HS-27A (cell line): ENCODE data around the gene MAN1C1.

Source experiments
- DNase-seq: peaks from one replicate; pipeline ENCODE4 v3.0.0-alpha.2; 2012; ENCODE audit warnings: low read depth, missing footprints

MAN1C1 gene

DNA sequence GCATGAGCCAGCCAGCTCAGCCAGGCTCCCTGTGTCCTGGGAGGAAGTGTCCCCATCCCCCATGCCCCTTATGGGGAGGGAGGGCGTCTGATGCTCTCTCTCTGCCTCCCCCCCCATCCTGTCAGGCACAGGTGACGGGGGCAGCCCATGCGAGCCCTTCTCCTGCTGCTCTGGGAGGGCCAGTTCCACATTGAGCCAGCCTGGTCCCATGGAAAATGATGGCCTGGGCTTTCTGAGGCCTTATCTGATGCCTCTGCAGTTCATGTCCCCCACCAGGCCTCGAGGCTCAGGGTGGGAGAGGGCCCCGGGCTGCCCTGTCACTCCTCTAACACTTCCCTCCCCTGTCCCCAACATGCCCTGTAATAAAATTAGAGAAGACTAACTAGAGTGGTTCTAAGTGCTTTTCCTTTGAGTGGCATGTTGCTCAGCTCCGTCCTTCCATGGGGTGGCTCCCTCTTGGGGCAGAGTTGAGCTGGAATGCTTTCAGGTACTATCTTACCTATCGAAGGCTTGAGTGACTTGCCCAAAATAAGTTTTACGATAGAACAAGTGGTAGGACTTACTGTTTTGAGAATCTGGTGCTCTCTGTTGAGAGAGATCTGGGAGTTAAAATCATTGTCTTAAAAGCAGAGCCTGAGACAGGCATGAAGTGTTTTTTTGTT, 201.4 kb downstream of the MAN1C1 start:
- no peak for DNase-seq

DNA sequence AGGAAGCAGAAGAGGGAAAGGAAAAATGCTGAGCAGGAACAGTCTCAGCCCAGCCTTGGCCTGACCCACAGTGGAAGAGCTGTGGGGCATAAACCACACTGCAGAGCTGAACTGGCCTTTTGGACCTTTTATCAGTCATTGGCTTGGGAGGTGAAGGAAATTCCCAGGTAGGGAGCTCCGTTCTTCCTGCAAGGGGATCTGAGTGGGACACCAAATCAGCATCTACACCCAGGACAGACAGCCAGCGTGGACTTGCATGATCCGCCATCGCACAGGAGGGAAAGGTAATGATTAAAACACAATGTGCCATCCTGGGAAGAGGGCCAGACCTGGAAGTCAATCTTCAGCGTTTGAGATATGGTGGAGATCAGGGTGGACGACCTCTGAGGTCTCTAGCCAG, 202.0 kb downstream of the MAN1C1 start:
- no peak for DNase-seq

DNA sequence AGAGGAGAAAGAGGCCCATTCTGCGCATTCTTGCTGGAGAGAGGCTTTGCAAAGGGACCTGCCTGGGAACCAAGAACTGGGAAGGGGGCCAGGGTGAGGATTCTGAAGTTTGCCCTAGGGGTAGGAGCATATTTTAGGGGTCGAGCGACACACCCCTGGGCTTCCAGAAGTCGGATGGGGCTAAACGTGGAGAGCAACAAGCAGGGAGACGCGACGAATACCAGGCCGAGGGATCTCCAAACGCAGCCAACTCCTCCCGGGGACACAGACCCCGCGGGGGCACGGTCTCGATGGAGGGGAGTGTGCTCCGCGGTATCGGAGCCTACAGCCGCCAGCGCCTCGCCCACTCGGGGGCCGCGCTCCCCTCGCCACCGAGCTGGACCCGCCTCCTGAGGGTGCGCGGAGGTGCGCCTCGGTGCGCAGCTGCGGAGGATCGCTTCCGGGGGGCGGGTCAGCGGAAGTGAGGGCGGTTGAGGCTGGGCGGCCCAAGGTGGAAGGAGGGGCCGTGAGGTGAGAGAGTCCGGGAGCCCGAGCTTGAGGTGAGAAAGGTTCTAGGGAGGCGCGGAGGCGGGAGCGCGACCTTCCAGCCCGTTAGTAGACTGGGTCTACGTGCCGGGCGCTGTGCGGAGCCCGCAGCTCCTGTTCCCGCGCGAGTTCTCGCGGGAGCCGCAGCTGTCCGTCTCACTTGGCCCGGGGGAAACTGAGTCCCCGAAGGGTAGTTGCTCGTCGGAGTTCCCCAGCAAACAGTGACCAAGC, 203.1 kb downstream of the MAN1C1 start, which contains the start of gene MTFR1L:
Gene MTFR1L (plus strand): TSS at position 464 of the 756 bp plus-strand sequence. CDS start 3,151 bp downstream, outside the sequence.
- DNase-seq = no peak

DNA sequence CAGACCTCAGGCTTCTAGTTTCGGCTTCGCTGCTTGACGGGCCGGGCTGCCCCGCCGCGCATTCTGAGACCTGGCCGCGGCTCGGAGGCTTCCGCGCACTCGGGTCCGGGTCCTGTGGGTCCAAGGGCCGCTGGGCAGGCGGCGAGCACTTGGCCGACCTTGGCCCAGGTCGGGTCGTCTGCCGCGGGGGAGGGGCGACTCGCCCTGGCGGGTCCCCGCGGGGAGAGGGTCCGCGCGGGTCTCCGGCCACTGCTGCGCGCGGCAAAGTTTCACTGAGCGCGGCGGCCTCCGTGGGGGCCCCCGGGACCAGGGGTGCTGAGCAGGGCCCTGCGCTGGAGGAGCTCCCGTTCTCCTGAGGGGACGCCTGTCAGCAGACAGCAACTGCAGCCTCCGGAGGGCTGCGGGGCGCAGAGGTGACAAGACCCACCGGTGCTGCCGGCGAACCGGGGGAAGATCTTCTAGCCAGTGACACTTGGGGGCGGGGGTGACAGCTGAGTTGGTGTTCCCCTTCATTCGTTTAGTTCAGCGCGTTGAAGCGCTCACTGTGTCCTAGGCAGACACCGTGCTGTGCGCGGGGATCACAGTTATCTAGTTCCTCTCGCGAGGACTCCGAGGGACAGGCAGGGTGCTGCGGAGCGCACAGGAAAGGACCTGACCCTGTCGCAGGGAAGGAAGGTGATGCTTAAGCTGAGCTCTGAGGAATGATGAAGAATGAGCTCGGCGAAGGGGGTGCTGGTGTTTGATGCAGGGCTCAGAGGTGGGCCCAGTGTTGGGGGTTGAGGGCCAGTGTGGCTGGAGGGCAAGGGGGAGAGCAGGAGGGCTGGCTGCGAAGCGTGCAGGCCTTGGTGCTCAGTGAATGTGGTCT, 203.9 kb downstream of the MAN1C1 start:
- no peak for DNase-seq

DNA sequence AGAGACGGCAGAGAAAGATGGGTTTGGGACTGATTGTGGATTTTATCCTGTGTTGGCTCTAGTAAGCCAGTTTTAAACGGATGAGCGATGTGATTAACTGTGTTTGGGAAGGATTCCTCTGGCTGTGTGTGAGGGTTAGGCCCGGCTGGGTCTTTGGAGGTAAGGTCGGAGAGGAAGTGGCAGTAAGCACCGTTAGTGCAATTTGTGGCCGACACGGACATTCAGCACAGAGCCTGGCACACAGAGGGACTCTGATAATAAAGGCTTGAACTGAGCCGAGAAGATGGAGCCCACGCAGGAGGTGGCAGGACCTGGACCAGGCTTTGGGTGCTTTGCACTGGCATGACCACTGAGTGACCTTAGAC, 204.5 kb downstream of the MAN1C1 start:
- DNase-seq = no peak

DNA sequence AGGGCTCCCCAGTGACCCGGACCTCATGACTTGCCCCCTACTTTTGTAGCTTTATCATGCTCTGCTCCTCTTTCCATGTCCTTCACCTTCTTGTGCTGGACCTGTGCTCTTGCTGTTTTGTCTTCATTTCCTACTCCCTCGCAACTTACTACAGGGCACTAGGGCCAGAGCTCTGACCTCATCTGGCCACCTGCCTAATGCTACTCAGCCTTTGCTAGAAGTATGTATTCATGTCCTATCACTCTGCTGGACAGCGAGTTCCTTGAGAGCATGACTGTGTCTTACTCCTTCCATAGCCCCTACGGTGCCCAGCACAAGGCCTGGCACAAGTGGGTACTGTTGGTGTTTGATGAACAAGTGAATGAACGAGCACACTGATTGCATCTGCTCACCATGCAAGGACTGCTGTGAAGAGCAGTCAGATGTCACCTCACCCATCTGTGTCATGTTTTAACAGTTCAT, 205.1 kb downstream of the MAN1C1 start:
- DNase-seq = no peak

DNA sequence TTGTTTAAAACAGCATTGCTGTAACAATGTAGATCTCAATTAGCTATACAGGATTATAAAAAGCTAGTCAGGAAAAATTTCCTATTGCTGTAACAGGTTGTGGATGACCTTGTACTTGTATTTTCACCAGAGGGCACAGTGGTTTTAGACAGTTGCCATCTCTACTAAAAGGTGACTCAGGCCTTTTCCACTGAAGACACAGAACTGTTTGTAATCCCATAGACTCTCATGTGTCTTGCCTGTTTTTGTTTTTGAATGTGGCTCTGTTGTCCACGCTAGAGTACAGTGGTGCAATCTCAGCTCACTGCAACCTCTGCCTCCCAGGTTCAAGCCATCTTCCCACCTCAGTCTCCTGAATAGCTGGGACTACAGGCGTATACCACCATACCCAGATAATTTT, 209.0 kb downstream of the MAN1C1 start:
- DNase-seq = no peak

DNA sequence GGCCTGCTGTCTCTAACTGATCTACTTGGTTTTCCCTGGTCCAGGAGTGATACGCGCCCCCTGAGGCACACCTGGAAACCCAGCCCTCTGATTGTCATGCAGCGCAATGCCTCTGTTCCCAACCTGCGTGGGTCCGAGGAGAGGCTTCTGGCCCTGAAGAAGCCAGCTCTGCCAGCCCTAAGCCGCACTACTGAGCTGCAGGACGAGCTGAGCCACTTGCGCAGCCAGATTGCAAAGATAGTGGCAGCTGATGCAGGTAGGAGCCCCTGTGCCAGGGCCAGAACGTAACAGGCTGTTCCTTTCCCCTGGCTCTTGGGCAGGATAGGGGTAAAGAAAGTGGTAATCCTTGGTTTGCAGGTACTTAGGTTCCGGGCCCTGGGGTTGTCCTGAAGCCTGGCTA, 210.0 kb downstream of the MAN1C1 start:
- no peak for DNase-seq

DNA sequence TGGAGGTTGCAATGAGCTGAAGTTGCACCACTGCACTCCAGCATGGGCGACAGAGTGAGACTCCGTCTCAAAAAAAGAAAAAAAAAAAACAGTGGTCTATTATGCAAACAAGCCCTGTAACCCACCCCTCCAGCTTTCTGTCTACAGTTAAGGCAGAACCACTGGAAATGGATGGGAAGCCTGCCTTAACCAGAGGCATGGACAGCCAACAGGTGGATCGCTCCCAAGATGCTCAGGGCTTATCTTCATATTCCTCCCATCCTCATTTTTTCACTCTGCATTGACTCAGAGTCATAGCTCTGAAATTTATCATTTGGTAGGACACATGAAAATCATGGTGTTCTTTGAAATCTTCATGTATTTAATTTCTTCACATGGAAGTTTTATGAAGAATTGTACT, 211.9 kb downstream of the MAN1C1 start:
- no peak for DNase-seq

DNA sequence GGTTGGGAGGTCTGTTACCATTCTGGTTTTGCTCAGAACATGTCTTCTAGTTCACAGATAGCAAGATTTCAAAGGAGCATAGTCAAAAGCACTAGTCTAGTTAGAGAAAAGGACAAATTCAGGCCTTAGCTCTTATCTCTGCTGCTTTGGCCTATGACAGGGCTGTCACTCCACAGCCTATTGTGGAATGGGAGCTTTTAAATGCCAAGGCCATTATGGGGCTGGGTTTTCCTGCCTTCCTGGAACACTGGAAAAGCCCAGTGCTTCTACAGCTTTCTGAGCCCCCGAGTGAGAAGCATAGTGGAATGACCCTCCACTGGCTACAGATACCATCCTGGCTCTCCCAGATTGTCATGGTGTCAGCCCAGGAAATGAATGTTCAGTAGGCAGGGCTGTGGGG, 212.5 kb downstream of the MAN1C1 start:
- no peak for DNase-seq

DNA sequence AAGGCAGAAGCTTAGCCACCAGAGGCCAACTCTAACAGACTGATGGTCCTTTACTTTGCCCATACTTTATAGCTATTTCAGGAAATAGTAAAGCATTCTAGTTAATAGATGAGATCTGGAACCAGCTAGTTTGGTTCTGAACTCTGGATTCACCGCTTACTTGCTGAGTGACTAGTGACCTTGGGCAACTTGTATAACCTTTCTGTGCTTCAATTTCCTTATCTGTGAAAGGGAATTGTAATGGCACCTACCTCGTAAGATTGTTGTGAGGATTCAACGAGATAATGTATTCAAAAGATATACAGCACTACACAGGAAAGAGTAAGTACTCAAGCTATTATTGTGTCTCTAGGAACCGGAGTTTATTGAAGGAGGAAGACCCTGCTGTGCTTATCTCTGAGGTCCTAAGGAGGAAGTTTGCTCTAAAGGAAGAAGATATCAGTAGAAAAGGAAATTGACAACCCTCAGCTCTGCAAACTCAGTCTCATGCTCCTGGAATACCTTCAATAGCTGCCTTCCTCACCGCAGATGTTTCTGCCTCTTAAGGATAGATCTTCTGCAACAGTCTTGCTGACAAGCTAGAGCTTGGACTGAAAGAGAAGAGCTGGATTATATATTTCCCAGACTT, 215.1 kb downstream of the MAN1C1 start:
- DNase-seq = no peak

DNA sequence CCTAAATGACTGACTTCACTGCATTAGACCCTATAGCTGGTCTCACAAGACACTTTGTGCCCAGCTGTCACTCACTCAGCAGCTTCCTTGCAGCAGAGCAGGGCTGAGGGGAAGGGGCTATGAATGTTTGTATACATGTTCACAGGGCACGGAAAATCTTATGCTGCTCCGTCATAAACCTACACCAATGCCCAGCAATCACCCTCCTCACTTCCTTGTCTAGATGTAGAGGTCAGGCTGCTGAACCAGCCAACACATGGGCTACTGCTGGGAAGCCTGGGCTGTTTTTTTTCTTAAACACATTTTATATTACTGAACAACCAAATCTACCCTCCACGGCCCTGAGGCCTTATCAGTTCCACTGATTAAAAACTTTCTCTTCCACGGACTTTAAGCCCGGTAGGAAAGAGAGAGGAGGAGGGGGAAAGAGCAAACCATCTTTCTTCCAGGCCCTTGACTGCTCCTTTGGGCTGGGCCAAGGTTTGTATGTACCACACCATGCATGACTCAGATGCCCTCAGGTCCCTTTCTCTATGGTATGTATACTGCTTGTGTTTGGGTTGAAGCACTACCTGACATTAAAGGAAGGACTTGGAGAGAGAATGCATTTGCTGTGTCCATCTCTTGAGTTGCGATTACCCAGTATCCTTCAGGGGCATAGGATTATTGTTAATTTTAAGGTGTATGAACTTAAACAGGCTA, 215.9 kb downstream of the MAN1C1 start:
- no peak for DNase-seq

DNA sequence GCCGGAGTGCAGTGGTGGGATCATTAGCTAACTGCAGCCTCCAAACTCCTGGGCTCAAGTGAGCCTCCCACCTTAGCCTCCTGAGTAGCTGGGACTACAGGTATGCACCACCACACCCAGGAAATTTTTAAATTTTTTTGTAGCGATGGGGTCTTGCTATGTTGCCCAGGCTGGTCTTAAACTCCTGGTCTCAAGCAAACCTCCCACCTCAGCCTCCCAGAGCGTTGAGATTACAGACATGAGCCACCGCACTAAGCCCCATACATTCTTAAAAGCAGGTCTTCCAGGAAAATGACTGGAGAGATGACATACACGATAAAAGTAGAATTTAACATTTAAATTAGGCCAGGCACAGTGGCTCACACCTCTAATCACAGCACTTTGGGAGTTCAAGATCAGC, 216.6 kb downstream of the MAN1C1 start:
- DNase-seq = no peak
